Activated T-helper 1 cell treated with anti-CD3 and anti-CD28 coated beads, Interleukin-12 subunit alpha, Interleukin-12 subunit beta, Interleukin-2, Interleukin-4 antibody, amounts not matched to agents 30 ng/mL and 10 ng/mL and 1 ng/mL, durations not matched to agents 14 hours and 24 hours and 36 hours (primary cell): ENCODE measurements around the gene EEF2KMT. TPM values are rescaled to one million over a fixed set of nuclear protein-coding genes. Genes with fewer than 3 reads are reported as not detected.
A peak's percentile ranks its signal among the peaks of the same experiment; 100 is the strongest.

Source experiments
- DNase-seq: peaks from one replicate; pipeline ENCODE4 v3.0.0; 2021; ENCODE audit warnings: low spot score
- H3K27ac Mint-ChIP-seq: one replicate; pipeline ENCODE4 v1.8.0; 2021; ENCODE audit warnings: mild to moderate bottlenecking, mixed read lengths
- H3K27me3 Mint-ChIP-seq: one replicate; pipeline ENCODE4 v1.8.0; 2022; ENCODE audit warnings: mild to moderate bottlenecking, moderate library complexity, mixed read lengths; ENCODE audit not compliant: insufficient read depth
- H3K36me3 Mint-ChIP-seq: one replicate; pipeline ENCODE4 v1.8.0; 2021; ENCODE audit warnings: low read depth, mixed read lengths
- H3K4me1 Mint-ChIP-seq: one replicate; pipeline ENCODE4 v1.8.0; 2021; ENCODE audit warnings: low read depth, mixed read lengths
- H3K4me3 Mint-ChIP-seq: one replicate; pipeline ENCODE4 v1.8.0; 2021; ENCODE audit warnings: mild to moderate bottlenecking, moderate library complexity, mixed read lengths
- H3K9me3 Mint-ChIP-seq: one replicate; pipeline ENCODE4 v1.8.0; 2021; ENCODE audit warnings: mixed read lengths
- intact Hi-C: fragments of 100-400 bp; cut with micrococcal nuclease; formaldehyde crosslinking; loops from one replicate; pipeline ENCODE4 v1.15.1; 2024
- total RNA-seq: library from RNA; stranded (reverse); gene quantifications from 2 replicates; pipeline ENCODE4 v1.2.3, GENCODE V29; 2022

Gene EEF2KMT
- total RNA-seq, 1 donor from 2014 or later: 27.5 TPM

- no peaks in the 10 kb centered on the region for H3K9me3 Mint-ChIP-seq
- H3K36me3 Mint-ChIP-seq: no peaks in the 10 kb centered on the region
- no peak overlapping the region for H3K27ac Mint-ChIP-seq
- no peaks in the 10 kb centered on the region for H3K4me1 Mint-ChIP-seq
- intact Hi-C loops: no loop called here
- no peak overlapping the region for H3K4me3 Mint-ChIP-seq
- no peak for DNase-seq
- no peaks in the 10 kb centered on the region for H3K27me3 Mint-ChIP-seq
These were observed 57.1 kb downstream of the EEF2KMT start for GRCh38 chr16:5040451-5040850.

- Mint-ChIP-seq H3K9me3 (no peaks in the 10 kb centered on the region), H3K27ac (no peak overlapping the region), H3K27me3 (no peaks in the 10 kb centered on the region), H3K36me3 (no peaks in the 10 kb centered on the region), H3K4me1 (peaks cover 15% of the 10 kb centered on the region), H3K4me3 (no peak overlapping the region)
- DNase-seq: no peak
- intact Hi-C loops: no loop called here
These were observed 61.1 kb downstream of the EEF2KMT start for GRCh38 chr16:5036228-5037156.

GRCh38 chr16:5035909-5036227 lies 61.7 kb downstream of the EEF2KMT start:
- no peak overlapping the region for H3K27ac Mint-ChIP-seq
- H3K4me3 Mint-ChIP-seq: peak overlapping the region; percentile 66
- H3K4me1 Mint-ChIP-seq: peaks cover 15% of the 10 kb centered on the region
- no peaks in the 10 kb centered on the region for H3K27me3 Mint-ChIP-seq
- no peaks in the 10 kb centered on the region for H3K9me3 Mint-ChIP-seq
- no peak for DNase-seq
- intact Hi-C loops: no loop called here
- no peaks in the 10 kb centered on the region for H3K36me3 Mint-ChIP-seq

Other genes starting within 250 kb of the EEF2KMT start
- gene PPL, start 160.6 kb downstream of the EEF2KMT start, total RNA-seq: not detected in 2 replicates
- not detected in 2 replicates for gene SEC14L5, start 139.5 kb downstream of the EEF2KMT start, total RNA-seq
- 11.6 and 12.5 TPM in 2 replicates for gene NAGPA, start 63.9 kb downstream of the EEF2KMT start, total RNA-seq
- not detected in 2 replicates for gene C16orf89, start 31.8 kb downstream of the EEF2KMT start, total RNA-seq
- 40.0 and 41.4 TPM in 2 replicates for gene ALG1, start 26.0 kb downstream of the EEF2KMT start, total RNA-seq